Smooth muscle cell (in vitro differentiated cells): Measurements from ENCODE around the gene SCAMP3. TPM values are rescaled to one million over a fixed set of nuclear protein-coding genes. Genes with fewer than 3 reads are reported as not detected.
A peak's percentile ranks its signal among the peaks of the same experiment; 100 is the strongest.
"Not testable (repeated sequence)": the region's sequence is repeated elsewhere in the genome, so short reads cannot be mapped to it uniquely, and the experiment has no call there.

Source experiments
- DNase-seq: peaks from one replicate; lab custom pipeline; 2025; ENCODE audit not compliant: unreplicated experiment; lab: John Stamatoyannopoulos, UW
- H2AFZ ChIP-seq: fragments of 200-600 bp; sonication (generic); 2 replicates; pipeline ENCODE4 v1.6.0; 2016; ENCODE audit warnings: antibody characterized with exemption, low read depth, mild to moderate bottlenecking
- H3F3A ChIP-seq: fragments of 200-600 bp; sonication (generic); 2 replicates; pipeline ENCODE4 v1.6.0; 2017; ENCODE audit warnings: antibody characterized with exemption, low read depth
- H3K27ac ChIP-seq: fragments of 200-600 bp; sonication (generic); 2 replicates; pipeline ENCODE4 v1.5.1; 2016; ENCODE audit warnings: low read depth, mild to moderate bottlenecking
- H3K27me3 ChIP-seq: fragments of 200-600 bp; sonication (generic); 2 replicates; pipeline ENCODE4 v1.6.1; 2016; ENCODE audit warnings: low read depth, mild to moderate bottlenecking
- H3K36me3 ChIP-seq: fragments of 200-600 bp; sonication (generic); 2 replicates; pipeline ENCODE4 v1.5.1; 2016; ENCODE audit warnings: low read depth
- H3K4me1 ChIP-seq: fragments of 200-600 bp; sonication (generic); 2 replicates; pipeline ENCODE4 v1.5.1; 2016; ENCODE audit warnings: low read depth
- H3K4me2 ChIP-seq: fragments of 200-600 bp; sonication (generic); 2 replicates; pipeline ENCODE4 v1.6.0; 2016; ENCODE audit warnings: mild to moderate bottlenecking
- H3K4me3 ChIP-seq: fragments of 200-600 bp; sonication (generic); 2 replicates; pipeline ENCODE4 v1.5.1; 2016; ENCODE audit warnings: mild to moderate bottlenecking
- H3K79me2 ChIP-seq: fragments of 200-600 bp; sonication (generic); 2 replicates; pipeline ENCODE4 v1.6.0; 2016; ENCODE audit warnings: low read depth, mild to moderate bottlenecking
- H3K9ac ChIP-seq: fragments of 200-600 bp; sonication (generic); 2 replicates; pipeline ENCODE4 v1.6.0; 2016; ENCODE audit warnings: low read depth
- H3K9me3 ChIP-seq: fragments of 200-600 bp; sonication (generic); replicated peaks from 2 replicates; pipeline ENCODE4 v1.5.1; 2016; ENCODE audit warnings: low read depth
- H4K20me1 ChIP-seq: fragments of 200-600 bp; sonication (generic); 2 replicates; pipeline ENCODE4 v1.6.0; 2016; ENCODE audit warnings: low read depth
- CTCF ChIP-seq: fragments of 200-600 bp; sonication (generic); IDR thresholded peaks from 2 replicates; pipeline ENCODE4 v1.5.1; 2017; ENCODE audit warnings: borderline replicate concordance, mild to moderate bottlenecking, antibody characterized with exemption; ENCODE audit not compliant: insufficient read depth, poor library complexity, severe bottlenecking
- WGBS: methylation state at CpG from one replicate; pipeline ENCODE4 v1.1.7; 2016; ENCODE audit warnings: low lambda C conversion rate; 5-methylcytosine and 5-hydroxymethylcytosine counted together
- polyA plus RNA-seq: library from polyadenylated mRNA; unstranded; fragments of >200 nt; fragmentation: Nextera tagmentation; extraction: Ambion mirVana; gene quantifications from 2 replicates; pipeline ENCODE4 v1.2.1, GENCODE V29; 2016
- total RNA-seq: library from RNA; depleted of rRNA; stranded (reverse); fragments of >200 nt; gene quantifications from 2 replicates; pipeline ENCODE4 v1.2.3, GENCODE V29; 2014

The SCAMP3 gene
- total and polyA plus RNA-seq, 2 experiments from 2014 or later = 51.4 to 118 TPM

GRCh38 chr1:155226188-155226909 lies 35.8 kb downstream of the SCAMP3 start:
- Histone ChIP-seq H3K27me3 (no peaks in the 10 kb centered on the region), H3K4me1 (peaks cover 17% of the 10 kb centered on the region), H3K9me3 (no peaks in the 10 kb centered on the region), H3K4me2 (peak overlapping the region; percentile 82), H4K20me1 (no peaks in the 10 kb centered on the region), H2AFZ (peak overlapping the region; percentile 34), H3K79me2 (peaks cover 5% of the 10 kb centered on the region), H3K4me3 (peak overlapping the region; percentile 55), H3F3A (peaks cover 13% of the 10 kb centered on the region), H3K27ac (peak overlapping the region; percentile 95), H3K36me3 (no peaks in the 10 kb centered on the region), H3K9ac (peak overlapping the region; percentile 34)
- DNase-seq = no peak
- peak; percentile 38 for TF ChIP-seq CTCF
- 0% methylated on average over 7 of the region's 7 CpGs for WGBS

GRCh38 chr1:155225404-155225759 lies 36.8 kb downstream of the SCAMP3 start:
- not testable (repeated sequence) for H3K27me3 ChIP-seq, H3K4me3 ChIP-seq, H3K36me3 ChIP-seq, DNase-seq, H3K9me3 ChIP-seq, H4K20me1 ChIP-seq, H3K79me2 ChIP-seq, H2AFZ ChIP-seq, H3K9ac ChIP-seq
- Histone ChIP-seq H3K27ac (peak overlapping the region; percentile 95), H3K4me2 (peak overlapping the region; percentile 82), H3K4me1 (peaks cover 17% of the 10 kb centered on the region), H3F3A (peaks cover 13% of the 10 kb centered on the region)
- WGBS = 96% methylated on average over 8 of the region's 8 CpGs

DNA sequence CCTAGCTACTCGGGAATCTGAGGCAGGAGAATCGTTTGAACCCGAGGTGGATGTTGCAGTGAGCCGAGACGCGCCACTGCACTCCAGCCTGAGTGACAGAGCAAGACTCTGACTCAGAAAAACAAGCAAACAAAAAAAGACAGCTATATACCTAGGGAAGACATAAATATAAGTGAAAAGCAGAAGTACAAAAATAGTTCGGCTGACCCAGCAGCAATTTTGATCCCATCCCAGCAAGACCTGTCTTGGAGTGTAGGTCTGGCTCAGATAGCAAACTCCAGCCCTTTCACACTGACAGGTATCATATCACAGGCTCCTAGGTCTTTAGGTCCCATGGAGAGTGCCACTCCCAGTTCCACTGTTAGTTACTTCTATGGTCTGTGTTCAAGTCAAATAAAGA lies 39.1 kb downstream of the SCAMP3 start:
- Histone ChIP-seq H3K9me3 (no peaks in the 10 kb centered on the region), H3K4me1 (peaks cover 17% of the 10 kb centered on the region), H3F3A (peaks cover 13% of the 10 kb centered on the region), H3K36me3 (no peaks in the 10 kb centered on the region), H2AFZ (no peak overlapping the region), H4K20me1 (no peaks in the 10 kb centered on the region), H3K4me3 (no peak overlapping the region), H3K79me2 (peaks cover 5% of the 10 kb centered on the region), H3K27me3 (no peaks in the 10 kb centered on the region), H3K27ac (no peak overlapping the region), H3K4me2 (no peak overlapping the region), H3K9ac (no peak overlapping the region)
- 91% methylated on average over 7 of the region's 7 CpGs for WGBS
- no peak for TF ChIP-seq CTCF
- no peak for DNase-seq

DNA sequence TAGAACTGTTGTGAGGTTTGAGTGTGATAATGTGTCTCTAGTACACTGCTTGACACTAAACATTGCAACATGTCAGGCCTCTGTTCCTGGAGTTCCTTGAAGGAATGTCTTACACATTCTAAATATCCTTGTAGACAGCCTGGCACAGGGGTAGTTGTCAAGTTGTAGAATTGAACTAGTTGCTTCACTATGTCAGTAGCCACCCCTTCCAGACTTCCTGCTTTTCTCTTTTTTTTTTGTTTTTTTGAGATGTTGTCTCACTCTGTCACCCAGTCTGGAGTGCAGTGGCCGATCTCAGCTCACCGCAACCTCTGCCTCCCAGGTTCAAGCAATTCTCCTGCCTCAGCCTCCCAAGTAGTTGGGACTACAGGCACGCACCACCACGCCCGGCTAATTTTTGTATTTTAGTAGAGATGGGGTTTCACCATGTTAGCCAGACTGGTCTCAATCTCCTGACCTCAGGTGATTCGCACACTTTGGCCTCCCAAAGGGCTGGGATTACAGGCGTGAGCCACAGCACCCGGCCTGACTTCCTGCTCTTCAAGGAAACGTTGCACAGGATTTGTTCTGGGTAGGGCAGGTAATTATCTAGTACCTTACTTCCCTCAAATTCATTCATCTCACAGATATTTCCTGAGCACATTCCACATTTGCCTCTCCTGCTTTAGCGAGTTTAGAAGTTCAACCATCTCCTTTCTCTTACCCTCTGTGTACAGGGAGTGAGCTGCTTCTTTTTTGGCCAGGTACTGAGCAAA lies 41.8 kb downstream of the SCAMP3 start:
- H3K27me3 ChIP-seq, H3K9ac ChIP-seq, H3K4me3 ChIP-seq, H3K9me3 ChIP-seq, H2AFZ ChIP-seq, H3F3A ChIP-seq, H3K79me2 ChIP-seq, DNase-seq, H3K4me1 ChIP-seq, H4K20me1 ChIP-seq, H3K4me2 ChIP-seq, H3K36me3 ChIP-seq: not testable (repeated sequence)
- H3K27ac ChIP-seq = peak overlapping the region; percentile 6
- WGBS = 89% methylated on average over 10 of the region's 10 CpGs
